Ovary (tissue), 9 donors: Measurements from ENCODE around the gene SND1. TPM values are rescaled to one million over a fixed set of nuclear protein-coding genes. Genes with fewer than 3 reads are reported as not detected.

Experiments
- DNase-seq, 5 donors: peaks; one replicate each; pipeline ENCODE4 v3.0.0-alpha.2; 2019 to 2020
- H3K27ac ChIP-seq, 2 donors: fragments of 200-600 bp; one replicate each; pipeline versions ENCODE4 v1.5.1 to v1.8.0; 2019 to 2022
- H3K27me3 ChIP-seq: fragments of 200-600 bp; one replicate; pipeline ENCODE4 v1.8.0; 2022
- H3K36me3 ChIP-seq: fragments of 200-600 bp; sonication (generic); one replicate; pipeline ENCODE4 v1.5.1; 2019
- H3K4me1 ChIP-seq: one replicate; pipeline ENCODE4 v1.8.1; 2013; ENCODE audit warnings: mild to moderate bottlenecking, moderate library complexity; ENCODE audit not compliant: insufficient read depth
- H3K4me3 ChIP-seq: fragments of 200-600 bp; sonication (generic); one replicate; pipeline ENCODE4 v1.5.1; 2017
- H3K9me3 ChIP-seq, 2 donors: fragments of 200-600 bp in 1 of 2; sonication (generic) in 1 of 2; one replicate each; pipeline versions ENCODE4 v1.5.1 to v1.8.1; 2013 to 2019; ENCODE audit warnings: mild to moderate bottlenecking in 1 of 2, moderate library complexity in 1 of 2
- EP300 ChIP-seq: sonication (generic); formaldehyde crosslinking; IDR thresholded peaks from one replicate; pipeline ENCODE4 v1.6.1; 2017; ENCODE audit warnings: antibody characterized with exemption
- POLR2A ChIP-seq: fragments of 450-650 bp; IDR thresholded peaks from one replicate; pipeline ENCODE4 v1.6.1; 2017; ENCODE audit warnings: antibody characterized with exemption, mild to moderate bottlenecking, moderate library complexity
- WGBS, 3 donors: extraction: QIAGEN DNeasy Blood & Tissue Kit in 1 of 3; methylation state at CpG; one replicate each; pipeline versions ENCODE4 v1.1.5 to v1.1.7; 2013 to 2017; 5-methylcytosine and 5-hydroxymethylcytosine counted together
- intact Hi-C, 4 donors: fragments of 100-400 bp; cut with DNase I; formaldehyde crosslinking; loops; one replicate each; pipeline versions ENCODE4 v1.11.0 to v1.15.1; 2022 to 2023
- polyA plus RNA-seq, 2 donors: library from polyadenylated mRNA; stranded (reverse); fragments of 200-250 nt in 1 of 2; fragments of 350-450 nt in 1 of 2; fragmentation: Illumina TruSeq in 1 of 2; extraction: RNeasy Lipid Tissue Mini Kit (QIAGEN cat#74804) in 1 of 2; gene quantifications; one replicate each; pipeline ENCODE4 v1.2.3, GENCODE V29; 2013 to 2014
- total RNA-seq, 7 donors: library from RNA; depleted of rRNA in 2 of 7; stranded (reverse); fragments of >200 nt in 2 of 7; fragmentation: NEBNext Ultra II Directional in 3 of 7; extraction: Animal tissue kit (Norgen Biotek cat#: 25700) in 3 of 7; gene quantifications; one replicate each; pipeline versions ENCODE4 v1.1.0 to v1.2.4, GENCODE V29; 2016 to 2023
- TF ChIP-seq, protein P1 (sequence below), 3 donors: fragments of 450-650 bp in 2 of 3; fragments of 200-600 bp in 1 of 3; IDR thresholded peaks; one replicate each; pipeline versions ENCODE4 v1.5.1 to v1.8.0; 2016 to 2022; ENCODE audit warnings: antibody characterized with exemption in 3 of 3, mild to moderate bottlenecking in 1 of 3
- donor health status: DM: no; HTN: no; CAD: no; lungs with moderate emphysema.
- donor health status: DM: no; HTN: no; CAD: no.
- donor health status: Bipolar disorder and iron deficiency.
- donor health status: DM: yes; HTN: yes; CAD: no.
- donor health status: DM: no; HTN: no; CAD: no.
- donor health status: DM: yes; HTN: yes; CAD: no.

Gene SND1
- total and polyA plus RNA-seq, 9 donors, result 91.4 to 297 (median 182) TPM

DNA sequence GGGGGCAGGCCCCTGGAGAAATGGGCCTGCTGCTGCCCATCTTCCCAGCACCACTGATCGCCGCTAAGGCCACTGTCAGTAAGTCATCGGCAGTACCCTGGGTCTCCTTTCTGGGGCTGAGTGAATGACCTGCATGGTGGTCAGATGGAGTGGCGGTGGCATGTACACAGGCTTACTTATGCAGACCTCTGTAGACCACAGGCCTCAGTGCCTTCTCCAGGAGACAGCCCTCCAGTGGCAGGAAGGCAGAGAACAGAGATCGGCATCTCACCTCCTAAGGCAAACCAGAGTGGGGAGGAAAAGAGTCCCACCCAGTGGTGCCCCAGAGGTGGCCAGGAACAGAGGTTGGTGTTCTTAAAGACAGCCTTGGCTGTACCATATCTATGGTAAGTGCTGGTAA is 402.0 kb downstream of the SND1 start:
- H3K4me1 ChIP-seq, result no peaks in the 10 kb centered on the region
- DNase-seq, result no peak
- TF ChIP-seq, protein P1, sequence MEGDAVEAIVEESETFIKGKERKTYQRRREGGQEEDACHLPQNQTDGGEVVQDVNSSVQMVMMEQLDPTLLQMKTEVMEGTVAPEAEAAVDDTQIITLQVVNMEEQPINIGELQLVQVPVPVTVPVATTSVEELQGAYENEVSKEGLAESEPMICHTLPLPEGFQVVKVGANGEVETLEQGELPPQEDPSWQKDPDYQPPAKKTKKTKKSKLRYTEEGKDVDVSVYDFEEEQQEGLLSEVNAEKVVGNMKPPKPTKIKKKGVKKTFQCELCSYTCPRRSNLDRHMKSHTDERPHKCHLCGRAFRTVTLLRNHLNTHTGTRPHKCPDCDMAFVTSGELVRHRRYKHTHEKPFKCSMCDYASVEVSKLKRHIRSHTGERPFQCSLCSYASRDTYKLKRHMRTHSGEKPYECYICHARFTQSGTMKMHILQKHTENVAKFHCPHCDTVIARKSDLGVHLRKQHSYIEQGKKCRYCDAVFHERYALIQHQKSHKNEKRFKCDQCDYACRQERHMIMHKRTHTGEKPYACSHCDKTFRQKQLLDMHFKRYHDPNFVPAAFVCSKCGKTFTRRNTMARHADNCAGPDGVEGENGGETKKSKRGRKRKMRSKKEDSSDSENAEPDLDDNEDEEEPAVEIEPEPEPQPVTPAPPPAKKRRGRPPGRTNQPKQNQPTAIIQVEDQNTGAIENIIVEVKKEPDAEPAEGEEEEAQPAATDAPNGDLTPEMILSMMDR (IDR thresholded peaks at IDR 0.05), result no peak
- TF ChIP-seq EP300 (no peak), POLR2A (no peak)
- H3K4me3 ChIP-seq, result no peak overlapping the region
- no peaks in the 10 kb centered on the region for H3K27me3 ChIP-seq
- no peak overlapping the region for H3K27ac ChIP-seq
- no peaks in the 10 kb centered on the region for H3K9me3 ChIP-seq
- WGBS, 3 donors, result 95 to 99% (median 96%) methylated on average over 5 of the region's 5 CpGs
- intact Hi-C loops, result no loop called here
- no peaks in the 10 kb centered on the region for H3K36me3 ChIP-seq

DNA sequence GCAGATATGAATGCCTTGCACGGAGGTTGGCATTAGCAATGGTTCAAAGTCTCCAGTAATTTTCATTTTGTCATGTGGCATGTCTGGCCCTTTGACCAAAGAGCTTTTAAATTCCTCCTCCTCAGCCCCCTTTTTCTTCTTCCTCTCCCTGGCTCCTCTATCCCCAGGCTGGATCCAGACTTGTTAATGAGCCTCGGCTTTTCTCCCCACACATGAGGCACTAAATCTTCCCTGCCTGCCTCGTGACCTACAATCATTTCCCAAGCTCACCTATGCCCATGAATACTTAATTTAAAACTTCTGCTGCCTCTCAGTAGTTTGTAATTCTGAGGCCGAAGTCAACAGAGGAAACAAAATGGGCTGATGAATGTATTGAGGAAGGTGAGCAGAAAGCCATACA is 402.5 kb downstream of the SND1 start:
- H3K9me3 ChIP-seq, result no peaks in the 10 kb centered on the region
- DNase-seq, result no peak
- no peaks in the 10 kb centered on the region for H3K4me1 ChIP-seq
- H3K27ac ChIP-seq, result no peak overlapping the region
- no peaks in the 10 kb centered on the region for H3K36me3 ChIP-seq
- H3K27me3 ChIP-seq, result no peaks in the 10 kb centered on the region
- 69 to 91% (median 81%) methylated on average over 4 of the region's 4 CpGs for WGBS, 3 donors
- no peak for TF ChIP-seq EP300
- no peak for TF ChIP-seq POLR2A
- TF ChIP-seq, protein P1 (IDR thresholded peaks at IDR 0.05), result no peak
- intact Hi-C loops, result no loop called here
- no peak overlapping the region for H3K4me3 ChIP-seq

DNA sequence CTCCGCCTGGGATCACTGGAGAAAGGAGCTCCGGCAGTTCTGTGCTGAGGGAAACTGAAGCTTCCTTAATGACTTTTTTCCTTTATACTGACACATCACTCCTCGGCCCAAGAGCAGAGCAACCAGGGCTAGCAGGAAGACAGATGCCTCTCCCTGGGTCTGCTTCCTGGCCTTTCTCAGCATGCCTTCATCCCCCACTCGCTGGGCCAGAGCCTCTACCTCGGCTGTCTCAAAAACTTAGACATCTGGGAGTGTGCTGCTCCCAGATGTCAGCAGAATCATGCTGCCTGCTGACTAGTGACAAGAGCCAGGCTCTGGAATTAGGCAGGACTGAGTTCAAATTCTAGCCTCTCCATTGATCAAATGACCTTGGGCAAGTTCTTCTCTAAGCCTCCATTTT is 403.6 kb downstream of the SND1 start:
- no peaks in the 10 kb centered on the region for H3K36me3 ChIP-seq
- intact Hi-C loops, result no loop called here
- TF ChIP-seq, protein P1 (IDR thresholded peaks at IDR 0.05), result no peak
- no peak for TF ChIP-seq EP300
- TF ChIP-seq POLR2A, result no peak
- no peaks in the 10 kb centered on the region for H3K27me3 ChIP-seq
- no peak overlapping the region for H3K27ac ChIP-seq
- H3K4me1 ChIP-seq, result no peaks in the 10 kb centered on the region
- H3K4me3 ChIP-seq, result no peak overlapping the region
- 76 to 81% (median 77%) methylated on average over 5 of the region's 5 CpGs for WGBS, 3 donors
- no peak for DNase-seq
- no peaks in the 10 kb centered on the region for H3K9me3 ChIP-seq

DNA sequence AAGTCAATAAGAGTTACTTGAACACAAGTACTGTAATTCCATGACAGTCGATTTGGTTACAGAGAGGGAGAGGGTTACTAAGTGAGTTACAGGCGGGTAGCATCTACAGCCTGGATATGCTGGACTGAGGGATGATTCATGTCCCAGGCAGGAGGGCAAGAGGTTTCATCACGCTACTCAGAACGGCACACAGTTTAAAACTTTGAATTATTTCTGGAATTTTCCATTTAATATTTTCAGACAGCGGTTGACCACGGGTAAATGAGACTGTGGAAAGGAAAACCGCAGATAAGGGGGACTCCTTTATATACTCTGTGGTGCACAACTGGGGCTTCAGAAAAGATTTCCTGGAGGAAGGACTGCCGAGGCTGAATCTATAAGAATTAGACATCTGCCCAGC is 404.9 kb downstream of the SND1 start:
- 45 to 73% (median 64%) methylated on average over 8 of the region's 8 CpGs for WGBS, 3 donors
- H3K9me3 ChIP-seq, result no peaks in the 10 kb centered on the region
- intact Hi-C loops, result no loop called here
- DNase-seq, result no peak
- H3K4me3 ChIP-seq, result no peak overlapping the region
- no peak overlapping the region for H3K27ac ChIP-seq
- TF ChIP-seq, protein P1 (IDR thresholded peaks at IDR 0.05), result no peak
- no peak for TF ChIP-seq EP300
- TF ChIP-seq POLR2A, result no peak
- no peaks in the 10 kb centered on the region for H3K36me3 ChIP-seq
- H3K27me3 ChIP-seq, result no peaks in the 10 kb centered on the region
- H3K4me1 ChIP-seq, result no peaks in the 10 kb centered on the region

DNA sequence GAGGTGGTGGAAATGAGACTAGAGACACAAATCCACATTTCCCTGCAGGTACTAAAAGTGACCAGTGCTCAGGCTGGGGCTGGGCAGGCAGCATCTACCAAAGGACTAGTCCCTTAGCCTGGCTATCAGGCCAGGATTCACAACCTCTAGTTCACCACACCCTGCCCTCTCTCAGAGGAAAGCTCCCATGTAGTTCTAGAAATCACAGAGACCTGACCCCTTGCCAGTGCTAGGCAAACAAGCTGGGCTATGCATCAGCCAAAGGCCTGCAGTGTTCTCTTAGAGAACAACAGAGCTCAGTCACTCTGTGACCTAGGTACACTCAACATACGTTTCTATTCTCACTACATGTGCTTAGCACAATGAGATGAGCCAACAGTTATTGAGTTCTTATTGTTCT is 405.9 kb downstream of the SND1 start:
- no peaks in the 10 kb centered on the region for H3K36me3 ChIP-seq
- DNase-seq, result no peak
- intact Hi-C loops, result no loop called here
- no peaks in the 10 kb centered on the region for H3K9me3 ChIP-seq
- no peaks in the 10 kb centered on the region for H3K4me1 ChIP-seq
- no peak for TF ChIP-seq EP300
- TF ChIP-seq, protein P1 (IDR thresholded peaks at IDR 0.05), result no peak
- no peak for TF ChIP-seq POLR2A
- H3K27me3 ChIP-seq, result no peaks in the 10 kb centered on the region
- no peak overlapping the region for H3K27ac ChIP-seq
- 68 to 74% (median 70%) methylated on average over 1 of the region's 1 CpG for WGBS, 3 donors
- no peak overlapping the region for H3K4me3 ChIP-seq
